Fibroblast of pulmonary artery (primary cell): Measurements from ENCODE around the gene CRIM1.
A peak's percentile ranks its signal among the peaks of the same experiment; 100 is the strongest.

Experiments used
- DNase-seq: peaks from one replicate; pipeline ENCODE4 v3.0.0-alpha.2; 2010; ENCODE audit warnings: low read depth
- H3K4me3 ChIP-seq: replicated peaks from 2 replicates; pipeline ENCODE4 v1.5.1; 2011; ENCODE audit warnings: low read depth, mild to moderate bottlenecking, control low read depth, low read length, moderate library complexity
- CTCF ChIP-seq: IDR thresholded peaks from 2 replicates; pipeline ENCODE4 v1.5.1; 2011; ENCODE audit warnings: mild to moderate bottlenecking, control low read depth, low read length, inconsistent platforms; ENCODE audit errors: missing control alignments

The CRIM1 gene

GRCh38 chr2:36567711-36568408 is 212.3 kb downstream of the CRIM1 start:
- no peak overlapping the region for H3K4me3 ChIP-seq
- DNase-seq = no peak
- TF ChIP-seq CTCF = no peak

- no peak for TF ChIP-seq CTCF
- H3K4me3 ChIP-seq = peak overlapping the region; percentile 15
- DNase-seq = peak; percentile 68
Observed at GRCh38 chr2:36568516-36569246, 213.1 kb downstream of the CRIM1 start.

- no peak for DNase-seq
- no peak overlapping the region for H3K4me3 ChIP-seq
- no peak for TF ChIP-seq CTCF
Observed at GRCh38 chr2:36569267-36569856, 213.8 kb downstream of the CRIM1 start.

- H3K4me3 ChIP-seq = no peak overlapping the region
- DNase-seq = no peak
- TF ChIP-seq CTCF = no peak
Observed at GRCh38 chr2:36570416-36570815, 214.8 kb downstream of the CRIM1 start.

GRCh38 chr2:36572054-36572718 is 216.6 kb downstream of the CRIM1 start:
- TF ChIP-seq CTCF = no peak
- no peak for DNase-seq
- no peak overlapping the region for H3K4me3 ChIP-seq

GRCh38 chr2:36572719-36573059 is 217.1 kb downstream of the CRIM1 start:
- no peak overlapping the region for H3K4me3 ChIP-seq
- no peak for TF ChIP-seq CTCF

More at GRCh38 chr2:36572719-36573059, 217.1 kb downstream of the CRIM1 start:
- no peak for DNase-seq
